Nephron (organoid): ENCODE measurements around the gene KCNH2.

Experiments
- H3K27ac Mint-ChIP-seq, 3 experiments: 2 replicates each; pipeline ENCODE4 v1.8.0; 2020; ENCODE audit warnings: mixed read lengths in 3 of 3, mild to moderate bottlenecking in 2 of 3, moderate library complexity in 1 of 3
- H3K27me3 Mint-ChIP-seq: 2 replicates; pipeline ENCODE4 v1.8.0; 2021; ENCODE audit warnings: low read depth, mild to moderate bottlenecking, moderate library complexity, mixed read lengths
- H3K36me3 Mint-ChIP-seq: 2 replicates; pipeline ENCODE4 v1.8.0; 2020; ENCODE audit warnings: low read depth, mixed read lengths
- H3K4me1 Mint-ChIP-seq: 2 replicates; pipeline ENCODE4 v1.8.0; 2020; ENCODE audit warnings: mixed read lengths
- H3K4me3 Mint-ChIP-seq, 3 experiments: 2 replicates each; pipeline ENCODE4 v1.8.0; 2020; ENCODE audit warnings: mild to moderate bottlenecking in 3 of 3, mixed read lengths in 3 of 3, moderate library complexity in 2 of 3
- H3K9me3 Mint-ChIP-seq: 2 replicates; pipeline ENCODE4 v1.8.0; 2020; ENCODE audit warnings: mixed read lengths
- CTCF ChIP-seq, 3 experiments: fragments of 200-600 bp; sonication (generic); IDR thresholded peaks; one replicate each; pipeline ENCODE4 v1.5.0; 2021; ENCODE audit warnings: antibody characterized with exemption in 3 of 3; ENCODE audit not compliant: unreplicated experiment in 3 of 3

The KCNH2 gene

GRCh38 chr7:151016942-151017341 lies 38.8 kb upstream of the KCNH2 start:
- TF ChIP-seq CTCF (IDR thresholded peaks at IDR 0.05; ENCODE audit: unreplicated experiment in 3 of 3), result no peak
- H3K9me3 Mint-ChIP-seq, result no peaks in the 10 kb centered on the region
- H3K4me1 Mint-ChIP-seq, result peaks cover 41% of the 10 kb centered on the region
- no peak overlapping the region for H3K27ac Mint-ChIP-seq
- peak overlapping the region in 2 of 3 experiments; percentile 82 to 84 for H3K4me3 Mint-ChIP-seq
- H3K36me3 Mint-ChIP-seq, result peaks cover 3% of the 10 kb centered on the region
- H3K27me3 Mint-ChIP-seq, result peaks cover 50% of the 10 kb centered on the region

GRCh38 chr7:151016505-151016904 lies 38.4 kb upstream of the KCNH2 start:
- Mint-ChIP-seq H3K4me3 (peak overlapping the region in 2 of 3 experiments; percentile 17 to 21), H3K27me3 (peaks cover 49% of the 10 kb centered on the region), H3K9me3 (no peaks in the 10 kb centered on the region), H3K27ac (no peak overlapping the region), H3K4me1 (peaks cover 45% of the 10 kb centered on the region), H3K36me3 (peaks cover 3% of the 10 kb centered on the region)
- no peak for TF ChIP-seq CTCF (IDR thresholded peaks at IDR 0.05; ENCODE audit: unreplicated experiment in 3 of 3)

DNA sequence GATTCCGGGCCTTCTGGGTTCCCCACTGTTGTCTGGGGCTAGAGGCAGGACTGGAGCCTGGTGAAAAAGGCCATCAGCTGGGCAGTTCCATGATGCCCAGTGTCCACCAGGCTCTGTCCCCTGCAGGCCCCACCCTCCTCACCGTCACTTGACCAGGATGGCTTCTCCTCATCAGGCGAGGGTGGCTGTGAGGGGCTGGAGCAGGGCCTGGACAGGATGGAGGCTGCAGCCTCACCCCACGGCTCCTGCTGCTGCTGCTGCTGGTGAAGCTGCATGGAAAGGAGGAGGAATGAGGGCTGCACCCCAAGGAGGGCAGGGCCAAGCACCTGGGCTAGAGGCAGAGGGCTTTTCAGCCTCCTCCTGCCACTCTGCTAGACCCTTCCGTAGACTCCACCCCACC lies 37.8 kb upstream of the KCNH2 start:
- Mint-ChIP-seq H3K9me3 (no peaks in the 10 kb centered on the region), H3K27me3 (peaks cover 46% of the 10 kb centered on the region), H3K27ac (no peak overlapping the region), H3K4me3 (no peak overlapping the region), H3K4me1 (peaks cover 47% of the 10 kb centered on the region), H3K36me3 (peaks cover 3% of the 10 kb centered on the region)
- no peak for TF ChIP-seq CTCF (IDR thresholded peaks at IDR 0.05; ENCODE audit: unreplicated experiment in 3 of 3)

- H3K9me3 Mint-ChIP-seq, result no peaks in the 10 kb centered on the region
- H3K4me1 Mint-ChIP-seq, result peaks cover 46% of the 10 kb centered on the region
- peaks cover 3% of the 10 kb centered on the region for H3K36me3 Mint-ChIP-seq
- no peak for TF ChIP-seq CTCF (IDR thresholded peaks at IDR 0.05; ENCODE audit: unreplicated experiment in 3 of 3)
- peaks cover 44% of the 10 kb centered on the region for H3K27me3 Mint-ChIP-seq
- no peak overlapping the region for H3K4me3 Mint-ChIP-seq
- H3K27ac Mint-ChIP-seq, result no peak overlapping the region
Measured at GRCh38 chr7:151014950-151015349, 36.8 kb upstream of the KCNH2 start.

- no peak for TF ChIP-seq CTCF (IDR thresholded peaks at IDR 0.05; ENCODE audit: unreplicated experiment in 3 of 3)
- H3K27ac Mint-ChIP-seq, result peak overlapping the region in 1 of 3 experiments; percentile 13
- H3K4me3 Mint-ChIP-seq, result peak overlapping the region; percentile 48 to 60 (median 59)
- H3K36me3 Mint-ChIP-seq, result peaks cover 3% of the 10 kb centered on the region
- H3K9me3 Mint-ChIP-seq, result no peaks in the 10 kb centered on the region
- peaks cover 45% of the 10 kb centered on the region for H3K4me1 Mint-ChIP-seq
- H3K27me3 Mint-ChIP-seq, result peaks cover 37% of the 10 kb centered on the region
Measured at GRCh38 chr7:151013733-151014497, 35.8 kb upstream of the KCNH2 start.

DNA sequence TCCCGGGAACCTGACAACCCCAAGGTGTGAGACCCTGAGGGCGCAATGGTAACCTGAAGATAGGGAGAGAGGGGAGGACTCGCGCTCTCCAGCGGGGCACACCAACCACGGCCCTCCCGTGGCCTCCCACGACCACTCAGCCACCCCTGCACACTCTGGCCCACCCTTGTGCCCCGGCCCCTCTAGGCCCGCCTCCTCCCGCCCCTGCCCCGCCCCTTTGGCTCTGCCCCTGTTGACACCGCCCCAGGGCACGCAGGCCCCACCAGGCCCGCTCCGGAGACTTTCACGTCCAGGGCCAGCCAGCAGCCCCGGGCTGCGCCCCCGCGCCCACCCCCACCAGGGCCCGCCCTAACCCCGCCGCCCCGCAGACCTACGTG lies 35.2 kb upstream of the KCNH2 start:
- Mint-ChIP-seq H3K36me3 (peaks cover 3% of the 10 kb centered on the region), H3K4me1 (peaks cover 45% of the 10 kb centered on the region), H3K4me3 (no peak overlapping the region), H3K9me3 (no peaks in the 10 kb centered on the region), H3K27me3 (peaks cover 35% of the 10 kb centered on the region), H3K27ac (no peak overlapping the region)
- no peak for TF ChIP-seq CTCF (IDR thresholded peaks at IDR 0.05; ENCODE audit: unreplicated experiment in 3 of 3)
